GM12891 (cell line): ENCODE measurements around the gene NKAIN4.

Source experiments
- DNase-seq: peaks from one replicate; pipeline ENCODE4 v3.0.0; 2011; ENCODE audit warnings: low spot score; ENCODE audit not compliant: insufficient read length
- FAIRE-seq: peaks from 2 replicates; lab custom pipeline; 2011; peaks lifted over from hg19 to GRCh38; lab: Jason Lieb, UNC
- PAX5 ChIP-seq: IDR thresholded peaks from 2 replicates; pipeline ENCODE4 v1.6.1; 2011; ENCODE audit warnings: low read length, moderate library complexity, mild to moderate bottlenecking; ENCODE audit not compliant: insufficient read depth, severe bottlenecking
- POLR2A ChIP-seq: IDR thresholded peaks from 2 replicates; pipeline ENCODE4 v1.6.1; 2011; ENCODE audit warnings: low read depth, low read length, control low read depth
- POLR2AphosphoS5 ChIP-seq: IDR thresholded peaks from 2 replicates; pipeline ENCODE4 v1.6.1; 2011; ENCODE audit warnings: low read depth, low read length, control low read depth
- POU2F2 ChIP-seq: IDR thresholded peaks from 2 replicates; pipeline ENCODE4 v1.6.1; 2011; ENCODE audit warnings: low read depth, mild to moderate bottlenecking, control low read depth, low read length, moderate library complexity
- SPI1 ChIP-seq: IDR thresholded peaks from 2 replicates; pipeline ENCODE4 v1.6.1; 2011; ENCODE audit warnings: low read depth, low read length, control low read depth
- TAF1 ChIP-seq: IDR thresholded peaks from 2 replicates; pipeline ENCODE4 v1.6.1; 2011; ENCODE audit warnings: low read depth, low read length, control low read depth

The NKAIN4 gene

DNA sequence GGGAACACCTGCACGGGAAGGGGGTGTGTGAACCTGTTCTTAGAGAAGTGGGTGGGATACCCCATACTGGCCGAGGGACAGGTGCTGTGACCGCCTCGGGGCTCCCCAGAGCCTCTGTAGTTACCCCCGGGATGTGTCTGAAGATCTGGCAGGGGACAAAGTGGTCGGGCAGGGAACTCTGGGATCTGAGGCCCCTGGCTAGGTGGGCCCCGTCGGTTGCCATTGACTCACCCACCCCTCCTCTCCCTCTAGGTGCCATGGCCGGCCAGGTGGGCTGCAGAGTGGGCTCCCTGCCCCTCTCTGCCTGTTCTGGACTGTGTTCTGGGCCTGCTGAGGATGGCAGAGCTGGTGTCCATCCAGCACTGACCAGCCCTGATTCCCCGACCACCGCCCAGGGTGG, 14.3 kb downstream of the NKAIN4 start:
- FAIRE-seq (no peak), DNase-seq (no peak)
- no peak for TF ChIP-seq POU2F2
- TF ChIP-seq SPI1, result no peak
- no peak for TF ChIP-seq PAX5
- TF ChIP-seq POLR2AphosphoS5, result no peak
- TF ChIP-seq TAF1, result no peak
- TF ChIP-seq POLR2A, result no peak

DNA sequence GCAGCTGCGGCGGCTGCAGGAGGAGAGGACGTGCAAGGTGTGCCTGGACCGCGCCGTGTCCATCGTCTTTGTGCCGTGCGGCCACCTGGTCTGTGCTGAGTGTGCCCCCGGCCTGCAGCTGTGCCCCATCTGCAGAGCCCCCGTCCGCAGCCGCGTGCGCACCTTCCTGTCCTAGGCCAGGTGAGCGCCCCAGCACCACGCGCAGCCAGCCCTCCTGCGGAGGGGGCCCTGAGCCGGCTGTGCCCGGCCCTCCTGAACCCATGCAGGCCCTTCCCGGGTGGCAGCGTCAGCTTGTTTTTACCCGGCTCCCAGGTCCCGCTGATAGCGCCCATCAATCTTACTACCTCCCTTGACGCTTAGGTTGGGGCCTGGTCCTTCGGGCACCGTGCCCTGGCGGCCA, 14.8 kb downstream of the NKAIN4 start:
- DNase-seq (no peak), FAIRE-seq (no peak)
- TF ChIP-seq POLR2AphosphoS5 (no peak), POU2F2 (no peak), SPI1 (no peak), POLR2A (no peak), TAF1 (no peak), PAX5 (no peak)

DNA sequence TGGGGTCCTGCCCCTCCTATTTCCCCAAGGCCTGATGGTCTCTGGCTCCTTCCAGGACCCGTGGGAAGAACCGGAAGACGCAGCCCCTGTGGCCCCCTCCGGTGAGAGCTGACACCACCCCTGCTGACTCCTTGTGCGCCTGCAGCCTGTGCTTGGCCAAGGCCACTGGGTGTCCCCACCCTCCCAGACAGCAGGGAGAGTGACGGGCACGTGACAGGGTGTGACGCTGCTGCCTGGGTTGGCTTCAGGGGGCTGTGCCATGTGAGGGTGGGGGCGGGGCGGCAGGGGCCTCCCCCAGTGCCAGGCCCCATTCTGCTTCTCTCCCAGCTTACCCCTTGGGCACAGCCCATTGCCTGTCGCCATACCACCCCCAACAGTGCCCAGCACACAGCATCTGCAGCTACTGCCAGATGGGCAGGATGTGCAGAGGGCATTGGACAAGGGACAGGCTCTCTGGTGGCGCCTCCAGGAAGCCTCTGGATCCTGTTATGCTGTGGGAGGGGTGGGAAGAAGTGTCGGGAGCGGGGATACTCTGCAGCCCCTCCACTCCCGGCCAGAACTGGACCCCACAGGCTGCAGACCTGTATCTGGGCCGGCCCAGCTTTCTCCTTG, 15.6 kb downstream of the NKAIN4 start:
- no peak for FAIRE-seq
- no peak for DNase-seq
- TF ChIP-seq PAX5, result no peak
- TF ChIP-seq POLR2AphosphoS5, result no peak
- TF ChIP-seq TAF1, result no peak

DNA sequence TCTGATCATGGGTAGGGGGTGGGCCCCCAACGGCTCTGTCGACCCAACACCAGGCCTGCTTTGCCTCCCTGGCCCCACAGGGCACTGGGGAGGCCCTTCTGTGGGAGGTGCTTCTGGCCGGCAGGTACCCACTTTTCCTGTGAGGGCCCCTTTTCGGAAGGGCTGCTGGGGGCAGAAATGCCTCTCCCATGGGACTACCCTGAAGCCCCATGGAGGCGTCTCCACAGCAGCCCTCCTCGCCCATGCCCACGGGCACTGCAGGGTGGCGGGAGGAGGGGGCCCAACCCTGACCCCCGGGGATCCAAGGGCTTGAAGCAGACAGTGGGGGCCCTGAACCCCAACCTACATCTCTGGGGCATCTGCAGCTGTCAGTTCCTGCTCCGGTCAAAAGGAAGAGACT, 16.2 kb downstream of the NKAIN4 start:
- FAIRE-seq (no peak), DNase-seq (no peak)

DNA sequence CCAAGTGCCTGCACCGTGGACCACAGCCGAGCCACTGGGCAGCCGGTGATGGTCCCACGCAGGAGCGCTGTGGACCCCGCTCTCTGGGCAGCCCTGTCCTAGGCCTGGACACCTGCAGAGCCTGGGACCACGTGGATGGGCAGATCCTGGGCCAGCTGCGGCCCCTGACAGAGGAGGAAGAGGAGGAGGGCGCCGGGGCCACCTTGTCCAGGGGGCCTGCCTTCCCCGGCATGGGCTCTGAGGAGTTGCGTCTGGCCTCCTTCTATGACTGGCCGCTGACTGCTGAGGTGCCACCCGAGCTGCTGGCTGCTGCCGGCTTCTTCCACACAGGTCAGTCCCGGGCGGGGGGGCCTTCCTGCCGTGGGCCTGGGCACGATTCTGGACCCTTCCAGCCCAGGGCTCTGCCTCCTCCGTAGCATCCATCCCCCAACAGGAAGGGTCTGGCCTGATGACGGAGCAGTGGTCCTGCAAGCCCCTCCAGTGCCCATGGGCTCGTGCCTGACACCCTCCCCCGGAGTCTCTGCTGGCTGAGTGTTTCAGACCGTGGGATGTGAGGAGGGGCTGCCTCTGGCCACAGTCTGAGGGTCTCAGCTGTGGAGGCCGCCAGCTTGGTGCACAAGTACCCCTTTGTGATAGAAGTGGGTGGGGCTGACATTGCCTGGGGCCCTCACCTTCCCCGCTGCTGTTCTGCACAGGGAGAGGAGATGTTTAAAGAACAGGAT, 18.0 kb downstream of the NKAIN4 start:
- DNase-seq (no peak), FAIRE-seq (no peak)
- TF ChIP-seq POLR2A (no peak), TAF1 (no peak), SPI1 (no peak), PAX5 (no peak), POU2F2 (no peak), POLR2AphosphoS5 (no peak)

More for the DNA sequence above, 16.2 kb downstream of the NKAIN4 start:
- TF ChIP-seq POU2F2, result no peak

DNA sequence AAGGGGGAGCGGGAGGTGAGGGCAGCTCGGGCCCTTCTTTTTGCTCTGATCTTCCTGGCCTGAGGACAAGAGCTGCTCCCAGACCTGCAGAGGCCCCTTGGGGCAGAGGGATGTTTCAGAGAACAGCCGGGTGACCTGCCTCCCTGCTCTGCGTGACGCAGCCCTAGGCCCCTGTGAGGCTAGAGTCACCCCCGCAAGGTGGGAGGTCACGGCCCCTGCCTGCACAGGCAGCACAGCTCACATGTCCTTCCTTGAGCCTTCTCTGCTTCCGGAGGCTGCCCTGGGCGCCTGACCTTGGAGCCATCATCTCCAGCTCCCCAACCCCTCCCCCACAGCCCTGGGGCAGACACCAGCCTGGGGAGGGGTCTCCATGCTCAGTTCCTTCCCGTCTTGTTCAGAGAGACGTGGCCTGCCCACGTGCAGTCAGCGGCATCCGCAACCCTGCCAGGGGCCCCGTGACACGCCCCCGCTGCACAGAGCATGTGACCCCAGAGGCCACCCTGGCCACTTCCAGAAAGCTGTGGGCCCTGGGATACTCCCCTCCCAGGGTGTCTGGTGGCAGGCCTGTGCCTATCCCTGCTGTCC, 18.8 kb downstream of the NKAIN4 start, which contains the start of gene BIRC7:
Gene BIRC7 (plus strand): TSS at position 507 of the 585 bp plus-strand sequence. CDS start 192 bp downstream, outside the sequence.
- no peak for TF ChIP-seq POLR2AphosphoS5
- TF ChIP-seq PAX5, result no peak
- TF ChIP-seq POU2F2, result no peak
- TF ChIP-seq TAF1, result no peak
- TF ChIP-seq POLR2A, result no peak
- no peak for TF ChIP-seq SPI1
- DNase-seq (no peak), FAIRE-seq (no peak)

DNA sequence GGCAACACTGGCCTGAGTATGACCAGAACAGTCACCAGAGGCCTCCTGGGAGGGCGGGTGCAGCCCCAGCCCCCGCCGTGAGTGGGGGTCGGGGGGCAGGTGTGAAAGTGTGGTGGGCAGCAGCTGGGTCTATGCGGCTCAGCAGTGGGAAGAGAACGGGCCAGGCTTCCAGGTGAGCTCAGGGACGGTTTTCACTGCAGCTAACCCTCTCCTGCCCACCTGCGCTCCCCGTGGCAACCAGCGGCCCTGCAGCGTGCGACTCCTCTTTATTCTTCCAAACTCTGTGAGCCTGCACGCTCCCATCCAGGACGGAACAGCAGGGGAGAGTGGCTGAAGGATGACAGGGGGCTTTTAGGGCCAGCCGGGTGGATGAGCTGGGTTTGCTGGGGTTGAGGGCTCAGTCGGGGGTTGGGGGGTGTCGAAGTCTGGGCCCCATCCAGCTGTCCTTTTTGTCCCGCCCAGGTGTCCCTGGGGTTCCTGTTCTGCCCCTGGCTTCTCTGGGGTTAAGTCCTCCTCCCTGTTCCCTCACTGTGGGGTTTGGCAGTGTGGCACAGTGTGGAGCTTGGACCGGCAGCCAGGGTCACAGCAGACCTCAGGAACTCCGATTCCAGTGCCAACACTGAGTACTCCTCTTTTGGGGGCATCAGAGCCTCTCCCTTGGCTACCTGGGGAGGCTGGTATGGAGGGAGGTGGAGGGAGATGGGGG, 19.4 kb downstream of the NKAIN4 start:
- DNase-seq, result no peak
- FAIRE-seq, result no peak
- no peak for TF ChIP-seq TAF1
- TF ChIP-seq POU2F2, result no peak
- no peak for TF ChIP-seq PAX5
- TF ChIP-seq POLR2A, result no peak
- TF ChIP-seq POLR2AphosphoS5, result no peak
- TF ChIP-seq SPI1, result no peak

DNA sequence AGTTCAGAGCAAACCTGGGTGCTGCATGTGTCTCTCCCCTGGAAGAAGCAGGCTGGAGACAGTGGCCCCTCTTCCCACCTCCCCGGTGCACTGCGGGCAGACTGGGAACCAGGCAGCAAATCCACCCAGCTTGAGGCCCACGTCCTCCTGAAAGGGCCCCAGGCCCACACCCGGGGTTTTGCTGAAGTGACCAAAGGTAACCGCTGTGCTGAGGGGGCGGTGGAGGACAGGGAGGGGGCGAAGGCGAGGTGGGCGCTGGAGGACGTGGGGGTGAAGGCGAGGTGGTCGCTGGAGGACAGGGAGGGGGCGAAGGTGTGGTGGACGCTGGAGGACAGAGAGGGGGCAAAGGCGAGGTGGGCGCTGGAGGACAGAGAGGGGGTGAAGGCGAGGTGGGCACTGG, 20.3 kb downstream of the NKAIN4 start:
- FAIRE-seq, result no peak
- TF ChIP-seq POU2F2, result no peak
- TF ChIP-seq TAF1, result no peak
- no peak for TF ChIP-seq POLR2A
- no peak for TF ChIP-seq POLR2AphosphoS5
- no peak for DNase-seq

DNA sequence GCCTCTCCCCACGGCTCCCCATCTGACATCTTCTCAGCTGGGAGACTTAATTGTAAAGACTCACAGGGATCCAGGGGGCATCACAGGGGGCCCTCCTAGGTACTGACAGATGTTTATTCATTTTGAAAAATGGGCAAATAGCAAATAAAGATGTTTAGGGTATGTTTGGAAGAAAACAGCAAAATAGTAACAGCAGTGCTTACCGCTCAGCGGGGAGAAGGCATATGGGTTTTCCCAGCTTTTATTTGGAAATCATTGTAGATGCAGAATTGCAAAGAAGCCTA, 21.3 kb downstream of the NKAIN4 start:
- no peak for FAIRE-seq
- no peak for DNase-seq
- TF ChIP-seq POLR2A, result no peak
- TF ChIP-seq POLR2AphosphoS5, result no peak
- no peak for TF ChIP-seq POU2F2
- no peak for TF ChIP-seq TAF1
- TF ChIP-seq SPI1, result no peak
- TF ChIP-seq PAX5, result no peak
